HCT116 (cell line): ENCODE measurements around the gene IL15.

Source experiments
- EGR1 ChIP-seq: IDR thresholded peaks from 2 replicates; pipeline ENCODE4 v1.6.1; 2012; ENCODE audit warnings: low read depth
- ELF1 ChIP-seq: IDR thresholded peaks from 2 replicates; pipeline ENCODE4 v1.6.1; 2012; ENCODE audit warnings: low read depth, borderline replicate concordance
- EZH2phosphoT487 ChIP-seq: fragments of 200-600 bp; IDR thresholded peaks from 2 replicates; pipeline ENCODE4 v1.6.1; 2018; ENCODE audit warnings: antibody characterized with exemption, borderline replicate concordance
- POLR2A ChIP-seq: IDR thresholded peaks from 2 replicates; pipeline ENCODE4 v1.7.0; 2011; ENCODE audit warnings: borderline replicate concordance; ENCODE audit not compliant: insufficient read depth, insufficient read length; ENCODE audit errors: extremely low read depth
- ZFX ChIP-seq: fragments of 450-650 bp; IDR thresholded peaks from 2 replicates; pipeline ENCODE4 v1.6.1; 2017
- TF ChIP-seq, protein P1 (sequence below), 3 experiments: fragments of 200-600 bp in 1 of 3; sonication (generic) in 1 of 3; IDR thresholded peaks in 2 of 3; conservative IDR thresholded peaks in 1 of 3; 2 replicates each; pipeline ENCODE4 v1.5.1; 2012 to 2017; ENCODE audit warnings: low read depth in 2 of 3, low read length in 2 of 3, antibody characterized with exemption in 1 of 3, borderline replicate concordance in 1 of 3, control low read depth in 1 of 3, mild to moderate bottlenecking in 1 of 3, mixed read lengths in 1 of 3, mixed run types in 1 of 3, moderate library complexity in 1 of 3; ENCODE audit not compliant: insufficient read depth in 1 of 3
- TF ChIP-seq, protein P2 (sequence below): IDR thresholded peaks from 2 replicates; pipeline ENCODE4 v1.6.1; 2011; ENCODE audit warnings: mild to moderate bottlenecking, low read length, moderate library complexity; ENCODE audit not compliant: insufficient replicate concordance; ENCODE audit errors: extremely low read depth

DNA sequence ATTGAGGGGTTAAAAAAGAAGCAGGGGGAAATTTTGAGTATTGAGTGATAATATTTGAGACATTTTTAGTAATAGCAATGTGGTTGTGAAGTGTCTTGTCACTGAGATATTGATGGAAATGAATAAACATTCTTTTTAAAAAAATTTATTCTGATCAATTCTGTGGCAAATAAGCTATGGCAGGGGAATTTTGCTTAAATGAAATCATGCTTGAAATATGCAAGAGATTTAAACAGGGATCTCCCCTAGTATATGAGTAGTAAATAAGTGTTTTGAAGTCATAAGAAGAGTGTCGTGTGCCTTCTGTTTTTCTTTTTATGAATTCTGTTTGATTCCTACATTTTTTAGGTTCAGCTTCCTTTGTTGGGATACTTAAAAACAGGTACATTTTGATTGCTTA is 23.2 kb downstream of the IL15 start:
- TF ChIP-seq POLR2A (no peak), EZH2phosphoT487 (no peak), EGR1 (no peak), ZFX (no peak), ELF1 (no peak)
- TF ChIP-seq, protein P1, sequence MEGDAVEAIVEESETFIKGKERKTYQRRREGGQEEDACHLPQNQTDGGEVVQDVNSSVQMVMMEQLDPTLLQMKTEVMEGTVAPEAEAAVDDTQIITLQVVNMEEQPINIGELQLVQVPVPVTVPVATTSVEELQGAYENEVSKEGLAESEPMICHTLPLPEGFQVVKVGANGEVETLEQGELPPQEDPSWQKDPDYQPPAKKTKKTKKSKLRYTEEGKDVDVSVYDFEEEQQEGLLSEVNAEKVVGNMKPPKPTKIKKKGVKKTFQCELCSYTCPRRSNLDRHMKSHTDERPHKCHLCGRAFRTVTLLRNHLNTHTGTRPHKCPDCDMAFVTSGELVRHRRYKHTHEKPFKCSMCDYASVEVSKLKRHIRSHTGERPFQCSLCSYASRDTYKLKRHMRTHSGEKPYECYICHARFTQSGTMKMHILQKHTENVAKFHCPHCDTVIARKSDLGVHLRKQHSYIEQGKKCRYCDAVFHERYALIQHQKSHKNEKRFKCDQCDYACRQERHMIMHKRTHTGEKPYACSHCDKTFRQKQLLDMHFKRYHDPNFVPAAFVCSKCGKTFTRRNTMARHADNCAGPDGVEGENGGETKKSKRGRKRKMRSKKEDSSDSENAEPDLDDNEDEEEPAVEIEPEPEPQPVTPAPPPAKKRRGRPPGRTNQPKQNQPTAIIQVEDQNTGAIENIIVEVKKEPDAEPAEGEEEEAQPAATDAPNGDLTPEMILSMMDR (IDR thresholded peaks at IDR 0.05 in 2 of 3, conservative IDR thresholded peaks at IDR 0.05 in 1 of 3; ENCODE audit: borderline replicate concordance in 1 of 3, insufficient read depth in 1 of 3, low read depth in 2 of 3, low read length in 2 of 3) = no peak
- TF ChIP-seq, protein P2, sequence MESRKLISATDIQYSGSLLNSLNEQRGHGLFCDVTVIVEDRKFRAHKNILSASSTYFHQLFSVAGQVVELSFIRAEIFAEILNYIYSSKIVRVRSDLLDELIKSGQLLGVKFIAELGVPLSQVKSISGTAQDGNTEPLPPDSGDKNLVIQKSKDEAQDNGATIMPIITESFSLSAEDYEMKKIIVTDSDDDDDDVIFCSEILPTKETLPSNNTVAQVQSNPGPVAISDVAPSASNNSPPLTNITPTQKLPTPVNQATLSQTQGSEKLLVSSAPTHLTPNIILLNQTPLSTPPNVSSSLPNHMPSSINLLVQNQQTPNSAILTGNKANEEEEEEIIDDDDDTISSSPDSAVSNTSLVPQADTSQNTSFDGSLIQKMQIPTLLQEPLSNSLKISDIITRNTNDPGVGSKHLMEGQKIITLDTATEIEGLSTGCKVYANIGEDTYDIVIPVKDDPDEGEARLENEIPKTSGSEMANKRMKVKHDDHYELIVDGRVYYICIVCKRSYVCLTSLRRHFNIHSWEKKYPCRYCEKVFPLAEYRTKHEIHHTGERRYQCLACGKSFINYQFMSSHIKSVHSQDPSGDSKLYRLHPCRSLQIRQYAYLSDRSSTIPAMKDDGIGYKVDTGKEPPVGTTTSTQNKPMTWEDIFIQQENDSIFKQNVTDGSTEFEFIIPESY = no peak
